IMR-90 (cell line): ENCODE data around the gene COL20A1. TPM values are rescaled to one million over a fixed set of nuclear protein-coding genes. Genes with fewer than 3 reads are reported as not detected.
A peak's percentile ranks its signal among the peaks of the same experiment; 100 is the strongest.

ENCODE experiments used
- ATAC-seq: fragments of 200-7000 bp; cut with Tn5 transposase; 2 replicates; pipeline ENCODE4 v1.9.1; 2020; ENCODE audit warnings: low read depth, mild to moderate bottlenecking, moderate library complexity
- BruUV-seq: library from RNA; stranded (reverse); fragments of 400-500 nt; replicated peaks from 2 replicates; lab custom pipeline; 2021; lab: Mats Ljungman, UMichigan
- CTCF ChIA-PET: fragments of 300-600 bp; formaldehyde crosslinking; extraction: SDS; loops from one replicate; lab custom pipeline; 2021; ENCODE audit warnings: antibody characterized with exemption; lab: Yijun Ruan, JAX
- POLR2A ChIA-PET: fragments of 300-600 bp; sonication (Branson Sonifier 250); formaldehyde crosslinking; loops from one replicate; lab custom pipeline; 2022; ENCODE audit warnings: antibody characterized with exemption; ENCODE audit not compliant: unreplicated experiment; lab: Charles Lee
- DNase-seq: peaks from one replicate; pipeline ENCODE4 v3.0.0; 2013
- H2AFZ ChIP-seq: replicated peaks from 2 replicates; pipeline ENCODE3; 2013; ENCODE audit warnings: low read length, mild to moderate bottlenecking; ENCODE audit not compliant: poor library complexity
- H2AK5ac ChIP-seq: 2 replicates; pipeline ENCODE4 v1.6.1; 2013; ENCODE audit warnings: low read depth, low read length, inconsistent platforms
- H2AK9ac ChIP-seq: replicated peaks from 2 replicates; pipeline ENCODE3; 2013; ENCODE audit warnings: mild to moderate bottlenecking, low read depth, low read length, moderate library complexity; ENCODE audit not compliant: poor library complexity
- H2BK120ac ChIP-seq: 2 replicates; pipeline ENCODE4 v1.6.1; 2013; ENCODE audit warnings: low read depth, low read length, inconsistent platforms
- H2BK15ac ChIP-seq: 3 replicates; pipeline ENCODE4 v1.6.1; 2013; ENCODE audit warnings: low read depth, low read length, inconsistent platforms
- H2BK20ac ChIP-seq: 2 replicates; pipeline ENCODE4 v1.6.1; 2013; ENCODE audit warnings: low read depth, mild to moderate bottlenecking, inconsistent platforms, low read length, moderate library complexity
- H2BK5ac ChIP-seq: 2 replicates; pipeline ENCODE4 v1.6.1; 2013; ENCODE audit warnings: mild to moderate bottlenecking, low read depth, low read length, inconsistent platforms; ENCODE audit not compliant: poor library complexity, severe bottlenecking
- H3K14ac ChIP-seq: replicated peaks from 2 replicates; pipeline ENCODE4 v1.6.1; 2013; ENCODE audit warnings: low read depth, low read length, inconsistent platforms
- H3K18ac ChIP-seq: 2 replicates; pipeline ENCODE4 v1.6.1; 2013; ENCODE audit warnings: low read depth, low read length, control low read depth
- H3K23ac ChIP-seq: 2 replicates; pipeline ENCODE4 v1.6.1; 2013; ENCODE audit warnings: low read depth, low read length, inconsistent platforms
- H3K27ac ChIP-seq: 2 replicates; pipeline ENCODE4 v1.5.1; 2013; ENCODE audit warnings: mild to moderate bottlenecking, control low read depth, low read length; ENCODE audit not compliant: insufficient read depth
- H3K27me3 ChIP-seq: 2 replicates; pipeline ENCODE4 v1.6.1; 2013; ENCODE audit warnings: low read length; ENCODE audit not compliant: control insufficient read depth, insufficient read depth
- H3K36me3 ChIP-seq: 2 replicates; pipeline ENCODE4 v1.6.1; 2013; ENCODE audit warnings: low read length, mixed read lengths; ENCODE audit not compliant: control insufficient read depth, insufficient read depth
- H3K4ac ChIP-seq: 2 replicates; pipeline ENCODE4 v1.6.1; 2013; ENCODE audit warnings: low read depth, low read length, inconsistent platforms
- H3K4me1 ChIP-seq: 2 replicates; pipeline ENCODE4 v1.6.1; 2013; ENCODE audit warnings: low read length, mixed read lengths; ENCODE audit not compliant: control insufficient read depth, insufficient read depth
- H3K4me2 ChIP-seq: 2 replicates; pipeline ENCODE4 v1.6.1; 2013; ENCODE audit warnings: low read depth, mild to moderate bottlenecking, control low read depth, low read length, moderate library complexity
- H3K4me3 ChIP-seq: 2 replicates; pipeline ENCODE4 v1.5.1; 2013; ENCODE audit warnings: low read depth, mild to moderate bottlenecking, control low read depth, low read length, moderate library complexity; ENCODE audit not compliant: insufficient read depth
- H3K56ac ChIP-seq: 2 replicates; pipeline ENCODE4 v1.6.1; 2013; ENCODE audit warnings: low read length, inconsistent platforms; ENCODE audit not compliant: insufficient read depth; ENCODE audit errors: extremely low read depth
- H3K79me1 ChIP-seq, 2 experiments: 2 replicates each; pipeline ENCODE4 v1.6.1; 2013; ENCODE audit warnings: low read length in 2 of 2, inconsistent platforms in 1 of 2, low read depth in 1 of 2
- H3K9ac ChIP-seq: 2 replicates; pipeline ENCODE4 v1.6.1; 2013; ENCODE audit warnings: low read depth, low read length, control low read depth
- H3K9me1 ChIP-seq: 2 replicates; pipeline ENCODE4 v1.6.1; 2013; ENCODE audit warnings: low read length, inconsistent platforms; ENCODE audit not compliant: insufficient read depth
- H3K9me3 ChIP-seq: 2 replicates; pipeline ENCODE4 v1.6.1; 2013; ENCODE audit warnings: low read length; ENCODE audit not compliant: control insufficient read depth, insufficient read depth
- H4K20me1 ChIP-seq: 2 replicates; pipeline ENCODE4 v1.6.1; 2013; ENCODE audit warnings: low read length, inconsistent platforms; ENCODE audit not compliant: insufficient read depth
- H4K5ac ChIP-seq: 2 replicates; pipeline ENCODE4 v1.6.1; 2013; ENCODE audit warnings: mild to moderate bottlenecking, low read depth, low read length, control low read depth
- H4K8ac ChIP-seq, 2 experiments: 2 replicates each; pipeline ENCODE4 v1.6.1; 2013; ENCODE audit warnings: low read depth in 2 of 2, low read length in 2 of 2, control low read depth in 1 of 2, inconsistent platforms in 1 of 2
- H4K91ac ChIP-seq: 2 replicates; pipeline ENCODE4 v1.6.1; 2013; ENCODE audit warnings: low read depth, low read length, inconsistent platforms; ENCODE audit not compliant: insufficient read depth
- BHLHE40 ChIP-seq: fragments of 150-350 bp; IDR thresholded peaks from 2 replicates; pipeline ENCODE4 v1.6.1; 2016; ENCODE audit warnings: mild to moderate bottlenecking, low read depth, low read length
- CHD1 ChIP-seq: IDR thresholded peaks from 2 replicates; pipeline ENCODE4 v1.6.1; 2012; ENCODE audit warnings: low read depth, low read length, improper control_type of control experiment
- CTCF ChIP-seq: conservative IDR thresholded peaks from 2 replicates; pipeline ENCODE4 v1.5.1; 2012; ENCODE audit warnings: mild to moderate bottlenecking, low read depth, low read length, improper control_type of control experiment
- ELK1 ChIP-seq: fragments of 150-350 bp; IDR thresholded peaks from 2 replicates; pipeline ENCODE4 v1.6.1; 2016; ENCODE audit warnings: low read depth, mild to moderate bottlenecking, low read length, moderate library complexity, borderline replicate concordance
- MAFK ChIP-seq: IDR thresholded peaks from 2 replicates; pipeline ENCODE4 v1.6.1; 2012; ENCODE audit warnings: low read depth, low read length, improper control_type of control experiment
- MAZ ChIP-seq: IDR thresholded peaks from 2 replicates; pipeline ENCODE4 v1.6.1; 2012; ENCODE audit warnings: low read depth, mild to moderate bottlenecking, low read length, improper control_type of control experiment, moderate library complexity, borderline replicate concordance
- POLR2A ChIP-seq: IDR thresholded peaks from 2 replicates; pipeline ENCODE4 v1.6.1; 2012; ENCODE audit warnings: mild to moderate bottlenecking, low read depth, low read length
- RAD21 ChIP-seq: IDR thresholded peaks from 2 replicates; pipeline ENCODE4 v1.6.1; 2012; ENCODE audit warnings: low read length, improper control_type of control experiment
- RFX5 ChIP-seq: IDR thresholded peaks from 2 replicates; pipeline ENCODE4 v1.8.0; 2012; ENCODE audit warnings: low read depth, mild to moderate bottlenecking, low read length, moderate library complexity
- WGBS, 2 experiments: methylation state at CpG; one replicate each; pipeline versions ENCODE4 v1.1.5 to v1.1.7; 2013; ENCODE audit warnings: missing lambda C conversion rate in 2 of 2; ENCODE audit not compliant: insufficient read length in 1 of 2; ENCODE audit errors: extremely low coverage in 2 of 2; 5-methylcytosine and 5-hydroxymethylcytosine counted together
- dilution Hi-C: fragments of 300-500 bp; cut with HindIII; formaldehyde crosslinking; loops from one replicate; pipeline ENCODE4 v1.14.3; 2018; ENCODE audit warnings: low sequenced_read_pairs; ENCODE audit not compliant: unreplicated experiment
- in situ Hi-C: fragments of 300-500 bp; cut with MboI; formaldehyde crosslinking; loops from 3 replicates; pipeline ENCODE4 v1.14.3; 2019; ENCODE audit warnings: low sequenced_read_pairs, inconsistent platforms, mixed read lengths
- intact Hi-C: fragments of 100-400 bp; cut with micrococcal nuclease; formaldehyde crosslinking; loops from 2 replicates; pipeline ENCODE4 v1.10.0; 2022
- polyA plus RNA-seq, 3 experiments: library from polyadenylated mRNA; depleted of rRNA; stranded (reverse); fragments of >200 nt; gene quantifications; 2 replicates each; pipeline ENCODE4 v1.2.3, GENCODE V29; 2012; ENCODE audit warnings: low replicate concordance in 1 of 3
- total RNA-seq: library from RNA; depleted of rRNA; stranded (reverse); fragments of >200 nt; gene quantifications from 2 replicates; pipeline ENCODE4 v1.2.3, GENCODE V29; 2012

The COL20A1 gene
- total and polyA plus RNA-seq, 2 of the 4 experiments (the other 2 are of a cell fraction), result not detected

- H3K4me3 ChIP-seq, result no peak overlapping the region
- no CpG with 5 or more reads among the region's 8 CpGs for WGBS, 2 experiments
- H3K27ac ChIP-seq, result no peak overlapping the region
- no peak overlapping the region for H4K91ac ChIP-seq
- no peak for DNase-seq
- intact Hi-C loops (no loop called here), dilution Hi-C loops (no loop called here), in situ Hi-C loops (no loop called here)
- H2AK9ac ChIP-seq, result peak overlapping the region; percentile 42
- no peak overlapping the region for H2BK15ac ChIP-seq
- no peak overlapping the region for H3K4me2 ChIP-seq
- no peak for ATAC-seq
- no peak overlapping the region for H3K18ac ChIP-seq
- peaks cover 6% of the 10 kb centered on the region for H3K9me3 ChIP-seq
- CTCF ChIA-PET, result no interaction called here
- H3K9ac ChIP-seq, result no peak overlapping the region
- H4K20me1 ChIP-seq, result no peaks in the 10 kb centered on the region
- no peaks in the 10 kb centered on the region for H3K9me1 ChIP-seq
- peaks cover 27% of the 10 kb centered on the region for H3K27me3 ChIP-seq
- H2AFZ ChIP-seq, result no peak overlapping the region
- no peak overlapping the region for H3K4ac ChIP-seq
- TF ChIP-seq MAZ, result no peak
- TF ChIP-seq RFX5, result no peak
- no peak for TF ChIP-seq ELK1
- TF ChIP-seq MAFK, result no peak
- TF ChIP-seq CTCF, result no peak
- TF ChIP-seq POLR2A, result no peak
- no peak for TF ChIP-seq CHD1
- TF ChIP-seq RAD21, result no peak
- no peak for TF ChIP-seq BHLHE40
- no peaks in the 10 kb centered on the region for H3K79me1 ChIP-seq
- H4K5ac ChIP-seq, result no peak overlapping the region
- no TSS peak for BruUV-seq
- no peaks in the 10 kb centered on the region for H3K4me1 ChIP-seq
- H3K14ac ChIP-seq, result no peak overlapping the region
- no peak overlapping the region for H3K56ac ChIP-seq
- no peak overlapping the region for H2BK5ac ChIP-seq
- H3K36me3 ChIP-seq, result no peaks in the 10 kb centered on the region
- no peak overlapping the region for H2AK5ac ChIP-seq
- H2BK120ac ChIP-seq, result no peak overlapping the region
- no peak overlapping the region for H3K23ac ChIP-seq
- POLR2A ChIA-PET, result no interaction called here
- H4K8ac ChIP-seq, result no peak overlapping the region
- no peak overlapping the region for H2BK20ac ChIP-seq
Observed at GRCh38 chr20:63327231-63327745, 34.3 kb downstream of the COL20A1 start.
